Breast epithelium (tissue), 3 donors: ENCODE data around the gene NFASC.

Experiments used
- CTCF ChIP-seq, 3 donors: fragments of 450-650 bp; IDR thresholded peaks; one replicate each; pipeline ENCODE4 v1.5.1; 2016 to 2017; ENCODE audit warnings: antibody characterized with exemption in 3 of 3, mild to moderate bottlenecking in 3 of 3, moderate library complexity in 3 of 3
- POLR2A ChIP-seq: fragments of 450-650 bp; IDR thresholded peaks from one replicate; pipeline ENCODE4 v1.6.1; 2016; ENCODE audit warnings: antibody characterized with exemption, mild to moderate bottlenecking, moderate library complexity

GRCh38 chr1:204837440-204838084, 33.1 kb upstream of the NFASC start:
- TF ChIP-seq CTCF (IDR thresholded peaks at IDR 0.05) (no peak), POLR2A (no peak)
